Fibroblast of pulmonary artery (primary cell): ENCODE measurements around the gene PLA2G7.

Source experiments
- DNase-seq: peaks from one replicate; pipeline ENCODE4 v3.0.0-alpha.2; 2010; ENCODE audit warnings: low read depth
- H3K4me3 ChIP-seq: replicated peaks from 2 replicates; pipeline ENCODE4 v1.5.1; 2011; ENCODE audit warnings: low read depth, mild to moderate bottlenecking, control low read depth, low read length, moderate library complexity
- CTCF ChIP-seq: IDR thresholded peaks from 2 replicates; pipeline ENCODE4 v1.5.1; 2011; ENCODE audit warnings: mild to moderate bottlenecking, control low read depth, low read length, inconsistent platforms; ENCODE audit errors: missing control alignments

PLA2G7 gene

GRCh38 chr6:46736906-46737305 is 1.7 kb upstream of the PLA2G7 start:
- DNase-seq: no peak
- no peak overlapping the region for H3K4me3 ChIP-seq
- no peak for TF ChIP-seq CTCF

- no peak for TF ChIP-seq CTCF
- no peak for DNase-seq
- H3K4me3 ChIP-seq: no peak overlapping the region
Observed at GRCh38 chr6:46735720-46736031, 501 bp upstream of the PLA2G7 start.

- no peak overlapping the region for H3K4me3 ChIP-seq
- DNase-seq: no peak
Observed at GRCh38 chr6:46733341-46733801, 1.8 kb downstream of the PLA2G7 start.

GRCh38 chr6:46730921-46731461 is 4.2 kb downstream of the PLA2G7 start:
- TF ChIP-seq CTCF: no peak
- no peak for DNase-seq
- no peak overlapping the region for H3K4me3 ChIP-seq

More at GRCh38 chr6:46733341-46733801, 1.8 kb downstream of the PLA2G7 start:
- TF ChIP-seq CTCF: no peak

GRCh38 chr6:46729787-46730326 is 5.3 kb downstream of the PLA2G7 start:
- DNase-seq: no peak
- H3K4me3 ChIP-seq: no peak overlapping the region
- no peak for TF ChIP-seq CTCF

- no peak for DNase-seq
- no peak for TF ChIP-seq CTCF
- H3K4me3 ChIP-seq: no peak overlapping the region
Observed at GRCh38 chr6:46720401-46720800, 14.8 kb downstream of the PLA2G7 start.

- no peak overlapping the region for H3K4me3 ChIP-seq
- TF ChIP-seq CTCF: no peak
- DNase-seq: peak; percentile 21
Observed at GRCh38 chr6:46719099-46719498, 16.1 kb downstream of the PLA2G7 start.
